Keratinocyte (primary cell): ENCODE data around the gene GGT5. TPM values are rescaled to one million over a fixed set of nuclear protein-coding genes. Genes with fewer than 3 reads are reported as not detected.
A peak's percentile ranks its signal among the peaks of the same experiment; 100 is the strongest.

ENCODE experiments used
- DNase-seq: peaks from one replicate; pipeline ENCODE4 v3.0.0-alpha.2; 2011; ENCODE audit warnings: low read depth, missing footprints, low spot score
- FAIRE-seq: peaks from 2 replicates; lab custom pipeline; 2011; peaks lifted over from hg19 to GRCh38; lab: Jason Lieb, UNC
- H2AFZ ChIP-seq: 2 replicates; pipeline ENCODE4 v1.6.0; 2012; ENCODE audit warnings: low read length, control low read depth, inconsistent platforms; ENCODE audit not compliant: control insufficient read depth
- H3K27ac ChIP-seq: 2 replicates; pipeline ENCODE4 v1.5.1; 2011; ENCODE audit warnings: low read length; ENCODE audit not compliant: control insufficient read depth, insufficient read depth
- H3K27me3 ChIP-seq: 3 replicates; pipeline ENCODE4 v1.6.0; 2011; ENCODE audit warnings: low read length; ENCODE audit not compliant: control insufficient read depth, insufficient read depth; ENCODE audit errors: extremely low read depth
- H3K36me3 ChIP-seq, 2 experiments: 2 replicates in 1 of 2; 3 replicates in 1 of 2; pipeline ENCODE4 v1.5.1; 2011; ENCODE audit warnings: low read length in 2 of 2, mild to moderate bottlenecking in 1 of 2; ENCODE audit not compliant: control insufficient read depth in 2 of 2, insufficient read depth in 2 of 2; ENCODE audit errors: extremely low read depth in 1 of 2
- H3K4me1 ChIP-seq: 3 replicates; pipeline ENCODE4 v1.5.1; 2011; ENCODE audit warnings: low read length; ENCODE audit not compliant: control insufficient read depth, insufficient read depth; ENCODE audit errors: extremely low read depth
- H3K4me2 ChIP-seq: 3 replicates; pipeline ENCODE4 v1.6.0; 2011; ENCODE audit warnings: low read depth, low read length; ENCODE audit not compliant: control insufficient read depth, insufficient read depth; ENCODE audit errors: extremely low read depth
- H3K4me3 ChIP-seq, 3 experiments: fragments of 200-600 bp in 1 of 3; sonication (generic) in 1 of 3; 2 replicates in 2 of 3; 3 replicates in 1 of 3; pipeline ENCODE4 v1.5.1; 2011 to 2016; ENCODE audit warnings: low read length in 3 of 3, mild to moderate bottlenecking in 3 of 3, control low read depth in 2 of 3, inconsistent platforms in 1 of 3, low read depth in 1 of 3, mixed read lengths in 1 of 3, mixed run types in 1 of 3, moderate library complexity in 1 of 3; ENCODE audit not compliant: control insufficient read depth in 2 of 3, insufficient read depth in 2 of 3; ENCODE audit errors: extremely low read depth in 1 of 3
- H3K79me2 ChIP-seq: 2 replicates; pipeline ENCODE4 v1.6.0; 2012; ENCODE audit warnings: low read length; ENCODE audit not compliant: control insufficient read depth, insufficient read depth
- H3K9ac ChIP-seq: 3 replicates; pipeline ENCODE4 v1.6.0; 2011; ENCODE audit warnings: low read length; ENCODE audit not compliant: control insufficient read depth, insufficient read depth; ENCODE audit errors: extremely low read depth
- H3K9me1 ChIP-seq: 3 replicates; pipeline ENCODE4 v1.6.0; 2011; ENCODE audit warnings: low read length; ENCODE audit not compliant: control insufficient read depth, insufficient read depth; ENCODE audit errors: extremely low read depth
- H3K9me3 ChIP-seq: 2 replicates; pipeline ENCODE4 v1.5.1; 2012; ENCODE audit warnings: low read depth, low read length; ENCODE audit not compliant: control insufficient read depth
- H4K20me1 ChIP-seq: 3 replicates; pipeline ENCODE4 v1.6.0; 2011; ENCODE audit warnings: low read length; ENCODE audit not compliant: control insufficient read depth, insufficient read depth; ENCODE audit errors: extremely low read depth
- CTCF ChIP-seq, 3 experiments: IDR thresholded peaks in 1 of 3; conservative IDR thresholded peaks in 1 of 3; optimal IDR thresholded peaks in 1 of 3; 2 replicates in 2 of 3; 3 replicates in 1 of 3; pipeline versions ENCODE3 to v1.5.1; 2011; ENCODE audit warnings: low read length in 3 of 3, mild to moderate bottlenecking in 3 of 3, moderate library complexity in 2 of 3, control low read depth in 1 of 3, inconsistent platforms in 1 of 3; ENCODE audit not compliant: insufficient read depth in 2 of 3; ENCODE audit errors: extremely low read depth in 1 of 3
- EZH2 ChIP-seq: IDR thresholded peaks from one replicate; pipeline ENCODE4 v1.6.1; 2012; ENCODE audit warnings: inconsistent platforms, mild to moderate bottlenecking, low read length, moderate library complexity
- dilution Hi-C: fragments of 300-500 bp; cut with MboI; formaldehyde crosslinking; loops from one replicate; pipeline ENCODE4 v1.7.0; 2020; ENCODE audit warnings: low sequenced_read_pairs; ENCODE audit not compliant: extremely low pct_ligation_motif_present
- polyA plus RNA-seq, 5 experiments: library from polyadenylated mRNA; depleted of rRNA in 3 of 5; stranded (reverse) in 3 of 5; stranded (forward) in 1 of 5; unstranded in 1 of 5; fragments of >200 nt; gene quantifications; 1 replicate in 1 of 5; 2 replicates in 3 of 5; 3 replicates in 1 of 5; pipeline versions ENCODE4 v1.2.1 to v1.2.3, GENCODE V29; 2011 to 2012; ENCODE audit warnings: missing spikeins in 2 of 5, low read depth in 1 of 5, low replicate concordance in 1 of 5

GGT5 gene
- polyA plus RNA-seq, 1 donor (not counting 4 experiments of a cell fraction or from before 2014, with no cell fraction given), result not detected

- Histone ChIP-seq H3K4me3 (no peak overlapping the region), H3K4me1 (peaks cover 15% of the 10 kb centered on the region), H3K27ac (no peak overlapping the region), H3K4me2 (no peak overlapping the region), H3K36me3 (no peaks in the 10 kb centered on the region), H3K79me2 (no peaks in the 10 kb centered on the region), H3K9ac (no peak overlapping the region), H3K27me3 (no peaks in the 10 kb centered on the region), H4K20me1 (no peaks in the 10 kb centered on the region), H3K9me3 (no peaks in the 10 kb centered on the region), H2AFZ (no peak overlapping the region), H3K9me1 (no peaks in the 10 kb centered on the region)
- FAIRE-seq (no peak), DNase-seq (no peak)
- TF ChIP-seq EZH2 (no peak), CTCF (optimal IDR thresholded peaks at IDR 0.05 in 1 of 3, IDR thresholded peaks at IDR 0.05 in 1 of 3, conservative IDR thresholded peaks at IDR 0.05 in 1 of 3; ENCODE audit: extremely low read depth in 1 of 3, insufficient read depth in 2 of 3, low read length in 3 of 3) (no peak)
- dilution Hi-C loops, result no loop called here
Observed at GRCh38 chr22:24201681-24202614, 42.9 kb downstream of the GGT5 start.

DNA sequence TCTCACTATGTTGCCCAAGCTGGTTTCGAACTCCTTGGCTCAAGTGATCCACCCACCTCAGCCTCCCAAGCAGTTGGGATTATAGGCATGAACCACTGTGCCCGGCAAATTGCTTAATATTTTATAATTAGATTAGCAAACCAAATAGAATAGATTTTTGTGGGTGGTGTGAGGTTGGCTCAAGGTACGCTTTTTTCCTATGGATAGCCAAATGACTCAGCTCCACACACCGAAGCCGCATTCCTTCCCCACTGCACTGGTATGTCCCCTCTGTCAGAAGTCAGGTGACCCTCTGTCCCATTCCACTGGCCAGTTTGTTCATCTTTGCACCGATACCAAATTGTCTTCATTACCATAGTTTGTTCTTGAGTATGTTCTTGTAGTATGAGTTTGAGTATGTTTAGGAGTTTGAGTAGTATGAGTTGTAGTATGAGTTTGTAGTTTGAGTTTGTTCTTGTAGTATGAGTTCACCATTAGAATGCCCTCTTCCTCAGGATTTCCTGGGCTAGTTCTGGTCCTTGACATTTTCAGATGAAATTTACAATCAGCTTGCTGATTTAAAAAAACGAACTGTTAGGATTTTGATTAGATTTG, 44.2 kb downstream of the GGT5 start:
- Histone ChIP-seq H3K27ac (no peak overlapping the region), H3K4me2 (no peak overlapping the region), H3K79me2 (no peaks in the 10 kb centered on the region), H3K9ac (no peak overlapping the region), H4K20me1 (no peaks in the 10 kb centered on the region), H2AFZ (peak overlapping the region; percentile 28), H3K4me1 (peaks cover 12% of the 10 kb centered on the region), H3K27me3 (no peaks in the 10 kb centered on the region), H3K36me3 (no peaks in the 10 kb centered on the region), H3K4me3 (no peak overlapping the region), H3K9me3 (no peaks in the 10 kb centered on the region), H3K9me1 (no peaks in the 10 kb centered on the region)
- no peak for DNase-seq
- no peak for TF ChIP-seq CTCF (optimal IDR thresholded peaks at IDR 0.05 in 1 of 3, IDR thresholded peaks at IDR 0.05 in 1 of 3, conservative IDR thresholded peaks at IDR 0.05 in 1 of 3; ENCODE audit: extremely low read depth in 1 of 3, insufficient read depth in 2 of 3, low read length in 3 of 3)
- TF ChIP-seq EZH2, result no peak
- dilution Hi-C loops, result no loop called here
- no peak for FAIRE-seq
